A204.1 (cell line): Measurements from ENCODE around the gene FCHSD2.

Experiments used
- FAIRE-seq: peaks from 2 replicates; lab custom pipeline; 2012; peaks lifted over from hg19 to GRCh38; lab: Jason Lieb, UNC

Gene FCHSD2

DNA sequence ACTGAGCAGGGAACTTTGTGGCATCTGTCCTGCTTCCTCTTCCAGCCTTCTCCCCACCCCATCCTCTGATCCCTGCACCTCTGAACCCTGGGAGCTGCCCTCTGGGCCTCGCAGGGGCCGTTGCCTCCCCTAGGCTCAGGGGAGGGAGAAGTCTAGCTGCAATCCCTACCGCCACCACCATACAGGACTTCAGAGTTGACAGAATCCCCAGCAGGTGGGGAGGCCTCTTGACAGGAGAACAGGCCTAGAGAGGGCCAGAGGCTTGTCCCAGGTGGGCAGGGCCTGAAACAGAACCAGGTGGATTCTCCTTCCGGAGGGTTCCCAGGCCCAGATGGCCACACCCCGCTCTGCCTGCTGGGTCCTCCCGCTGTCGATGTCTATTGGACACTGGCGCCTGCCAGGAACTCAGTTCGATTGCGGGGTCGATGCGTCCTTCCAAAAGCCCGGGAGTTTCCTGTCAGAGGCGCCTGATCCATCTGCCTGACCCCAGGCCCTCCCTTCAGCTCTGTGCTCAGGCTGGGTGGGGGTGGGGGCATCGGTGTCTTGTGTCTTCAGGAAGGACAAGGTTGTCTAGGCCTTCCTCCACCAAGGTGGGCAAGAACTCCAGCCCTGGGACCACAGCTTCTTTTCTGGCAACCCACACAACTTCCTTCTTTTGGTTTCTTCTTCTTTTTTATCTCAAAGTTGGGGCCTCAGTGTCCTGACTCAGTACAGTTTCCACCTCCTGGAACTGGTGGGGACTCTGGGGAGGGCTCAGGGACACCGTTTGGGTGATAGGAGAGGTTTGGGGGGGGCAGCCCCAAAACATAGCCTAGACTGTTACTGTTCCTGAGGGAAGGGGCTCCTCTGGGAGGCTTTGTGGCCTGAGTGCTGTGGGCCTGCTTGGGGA, 354.7 kb downstream of the FCHSD2 start:
- no peak for FAIRE-seq
